ENCODE data around the gene RHOT2. TPM values are rescaled to one million over a fixed set of nuclear protein-coding genes. Genes with fewer than 3 reads are reported as not detected.

RHOT2 gene
- total and polyA plus RNA-seq, 9 of the 15 experiments (the other 6 are each of a cell fraction or from before 2014, with no cell fraction given) = 5.0 to 373 (median 112) TPM

DNA sequence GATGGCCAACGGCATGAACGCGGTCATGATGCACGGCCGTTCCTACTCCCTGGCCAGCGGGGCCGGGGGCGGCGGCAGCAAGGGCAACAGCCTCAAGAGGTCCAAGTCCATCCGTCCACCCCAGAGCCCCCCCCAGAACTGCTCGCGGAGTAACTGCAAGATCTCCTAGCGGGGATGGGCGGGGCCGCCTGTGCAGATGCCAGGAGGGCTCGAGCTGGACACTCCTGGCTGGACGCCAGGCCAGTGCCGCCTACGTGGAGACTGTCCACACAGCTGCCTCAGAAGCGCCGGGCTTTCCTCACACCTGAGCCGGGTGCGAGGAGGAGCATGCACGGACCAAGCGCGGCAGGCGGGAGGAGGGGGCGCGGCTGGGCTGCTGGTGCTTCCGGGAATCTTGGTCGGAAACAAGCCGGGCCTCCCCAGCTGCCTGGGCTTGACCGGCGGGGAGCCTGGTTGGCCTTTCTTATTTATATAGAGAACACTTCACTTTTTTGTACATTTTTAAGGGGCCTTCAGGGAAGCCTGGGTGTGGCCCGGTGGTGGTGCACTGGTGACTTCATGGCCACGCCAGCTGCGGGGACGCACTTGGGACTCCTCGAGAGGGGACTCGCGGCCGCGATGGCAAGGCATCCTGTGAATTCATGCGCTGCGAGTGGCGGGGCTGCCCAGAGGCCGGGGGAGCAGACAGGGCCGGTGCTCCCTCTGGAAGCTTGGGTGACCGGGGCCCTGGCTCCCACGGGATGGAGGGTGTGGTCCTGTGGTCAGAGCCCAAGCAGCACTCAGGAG is 40.3 kb upstream of the RHOT2 start (continued):
- TF ChIP-seq, protein P1, sequence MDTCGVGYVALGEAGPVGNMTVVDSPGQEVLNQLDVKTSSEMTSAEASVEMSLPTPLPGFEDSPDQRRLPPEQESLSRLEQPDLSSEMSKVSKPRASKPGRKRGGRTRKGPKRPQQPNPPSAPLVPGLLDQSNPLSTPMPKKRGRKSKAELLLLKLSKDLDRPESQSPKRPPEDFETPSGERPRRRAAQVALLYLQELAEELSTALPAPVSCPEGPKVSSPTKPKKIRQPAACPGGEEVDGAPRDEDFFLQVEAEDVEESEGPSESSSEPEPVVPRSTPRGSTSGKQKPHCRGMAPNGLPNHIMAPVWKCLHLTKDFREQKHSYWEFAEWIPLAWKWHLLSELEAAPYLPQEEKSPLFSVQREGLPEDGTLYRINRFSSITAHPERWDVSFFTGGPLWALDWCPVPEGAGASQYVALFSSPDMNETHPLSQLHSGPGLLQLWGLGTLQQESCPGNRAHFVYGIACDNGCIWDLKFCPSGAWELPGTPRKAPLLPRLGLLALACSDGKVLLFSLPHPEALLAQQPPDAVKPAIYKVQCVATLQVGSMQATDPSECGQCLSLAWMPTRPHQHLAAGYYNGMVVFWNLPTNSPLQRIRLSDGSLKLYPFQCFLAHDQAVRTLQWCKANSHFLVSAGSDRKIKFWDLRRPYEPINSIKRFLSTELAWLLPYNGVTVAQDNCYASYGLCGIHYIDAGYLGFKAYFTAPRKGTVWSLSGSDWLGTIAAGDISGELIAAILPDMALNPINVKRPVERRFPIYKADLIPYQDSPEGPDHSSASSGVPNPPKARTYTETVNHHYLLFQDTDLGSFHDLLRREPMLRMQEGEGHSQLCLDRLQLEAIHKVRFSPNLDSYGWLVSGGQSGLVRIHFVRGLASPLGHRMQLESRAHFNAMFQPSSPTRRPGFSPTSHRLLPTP (IDR thresholded peaks at IDR 0.05; ENCODE audit: borderline replicate concordance, extremely low read depth, insufficient read length) = no peak
- TF ChIP-seq PCBP1 (IDR thresholded peaks at IDR 0.05; ENCODE audit: low read depth, low read length, poor library complexity, severe bottlenecking) (peak; percentile 37), BRF1 (IDR thresholded peaks at IDR 0.05; ENCODE audit: borderline replicate concordance, extremely low read depth, insufficient read length) (no peak), ZNF764 (CRISPR knock-in tag; IDR thresholded peaks at IDR 0.05; ENCODE audit: low read depth) (no peak), THRAP3 (IDR thresholded peaks at IDR 0.05; ENCODE audit: borderline replicate concordance) (peak; percentile 90; the same call in 1 of the 2 replicates), SMARCA5 (IDR thresholded peaks at IDR 0.05) (no peak)
- TF ChIP-seq, protein P2, sequence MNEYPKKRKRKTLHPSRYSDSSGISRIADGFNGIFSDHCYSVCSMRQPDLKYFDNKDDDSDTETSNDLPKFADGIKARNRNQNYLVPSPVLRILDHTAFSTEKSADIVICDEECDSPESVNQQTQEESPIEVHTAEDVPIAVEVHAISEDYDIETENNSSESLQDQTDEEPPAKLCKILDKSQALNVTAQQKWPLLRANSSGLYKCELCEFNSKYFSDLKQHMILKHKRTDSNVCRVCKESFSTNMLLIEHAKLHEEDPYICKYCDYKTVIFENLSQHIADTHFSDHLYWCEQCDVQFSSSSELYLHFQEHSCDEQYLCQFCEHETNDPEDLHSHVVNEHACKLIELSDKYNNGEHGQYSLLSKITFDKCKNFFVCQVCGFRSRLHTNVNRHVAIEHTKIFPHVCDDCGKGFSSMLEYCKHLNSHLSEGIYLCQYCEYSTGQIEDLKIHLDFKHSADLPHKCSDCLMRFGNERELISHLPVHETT (CRISPR knock-in tag; conservative IDR thresholded peaks at IDR 0.05 in 1 of 2, IDR thresholded peaks at IDR 0.05 in 1 of 2) = no peak
- TF ChIP-seq, protein P3, sequence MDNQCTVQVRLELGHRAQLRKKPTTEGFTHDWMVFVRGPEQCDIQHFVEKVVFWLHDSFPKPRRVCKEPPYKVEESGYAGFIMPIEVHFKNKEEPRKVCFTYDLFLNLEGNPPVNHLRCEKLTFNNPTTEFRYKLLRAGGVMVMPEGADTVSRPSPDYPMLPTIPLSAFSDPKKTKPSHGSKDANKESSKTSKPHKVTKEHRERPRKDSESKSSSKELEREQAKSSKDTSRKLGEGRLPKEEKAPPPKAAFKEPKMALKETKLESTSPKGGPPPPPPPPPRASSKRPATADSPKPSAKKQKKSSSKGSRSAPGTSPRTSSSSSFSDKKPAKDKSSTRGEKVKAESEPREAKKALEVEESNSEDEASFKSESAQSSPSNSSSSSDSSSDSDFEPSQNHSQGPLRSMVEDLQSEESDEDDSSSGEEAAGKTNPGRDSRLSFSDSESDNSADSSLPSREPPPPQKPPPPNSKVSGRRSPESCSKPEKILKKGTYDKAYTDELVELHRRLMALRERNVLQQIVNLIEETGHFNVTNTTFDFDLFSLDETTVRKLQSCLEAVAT (IDR thresholded peaks at IDR 0.05) = peak in 1 of 2 experiments; percentile 91; a peak in 1 of 4 replicates
- TF ChIP-seq, protein P4, sequence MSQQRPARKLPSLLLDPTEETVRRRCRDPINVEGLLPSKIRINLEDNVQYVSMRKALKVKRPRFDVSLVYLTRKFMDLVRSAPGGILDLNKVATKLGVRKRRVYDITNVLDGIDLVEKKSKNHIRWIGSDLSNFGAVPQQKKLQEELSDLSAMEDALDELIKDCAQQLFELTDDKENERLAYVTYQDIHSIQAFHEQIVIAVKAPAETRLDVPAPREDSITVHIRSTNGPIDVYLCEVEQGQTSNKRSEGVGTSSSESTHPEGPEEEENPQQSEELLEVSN (IDR thresholded peaks at IDR 0.05; ENCODE audit: borderline replicate concordance in 1 of 2, extremely low read depth in 1 of 2, insufficient read depth in 1 of 2, insufficient read length in 1 of 2, low read depth in 1 of 2, low read length in 1 of 2, poor library complexity in 1 of 2, severe bottlenecking in 1 of 2) = peak in 1 of 2 experiments; percentile 53
- TF ChIP-seq, protein P5, sequence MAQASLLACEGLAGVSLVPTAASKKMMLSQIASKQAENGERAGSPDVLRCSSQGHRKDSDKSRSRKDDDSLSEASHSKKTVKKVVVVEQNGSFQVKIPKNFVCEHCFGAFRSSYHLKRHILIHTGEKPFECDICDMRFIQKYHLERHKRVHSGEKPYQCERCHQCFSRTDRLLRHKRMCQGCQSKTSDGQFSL (CRISPR knock-in tag; IDR thresholded peaks at IDR 0.05) = 0 out of 2 replicates have a peak, but pooled peaks have one; percentile 53
- TF ChIP-seq, protein P5 (tag; IDR thresholded peaks at IDR 0.05) = no peak

All from K562 (cell line).